Esophagus muscularis mucosa (tissue), 4 donors: ENCODE measurements around the gene GLTP. TPM values are rescaled to one million over a fixed set of nuclear protein-coding genes. Genes with fewer than 3 reads are reported as not detected.

Experiments used
- DNase-seq: peaks from one replicate; pipeline ENCODE4 v3.0.0-alpha.2; 2017; ENCODE audit errors: extremely low spot score
- H3K27ac ChIP-seq, 4 donors: fragments of 200-600 bp; sonication (generic); replicated peaks in 1 of 4; 1 replicate in 3 of 4; 2 replicates in 1 of 4; pipeline ENCODE4 v1.5.1; 2016 to 2019; ENCODE audit warnings: mild to moderate bottlenecking in 1 of 4
- H3K27me3 ChIP-seq, 4 donors: fragments of 200-600 bp; sonication (generic); one replicate each; pipeline versions ENCODE4 v1.5.1 to v1.6.0; 2016 to 2019
- H3K36me3 ChIP-seq, 4 donors: fragments of 200-600 bp; sonication (generic); one replicate each; pipeline ENCODE4 v1.5.1; 2016 to 2019
- H3K4me1 ChIP-seq, 4 donors: fragments of 200-600 bp; sonication (generic); one replicate each; pipeline ENCODE4 v1.5.1; 2016 to 2019
- H3K4me3 ChIP-seq, 4 donors: fragments of 200-600 bp; sonication (generic); 1 replicate in 2 of 4; 2 replicates in 2 of 4; pipeline ENCODE4 v1.5.1; 2016 to 2019; ENCODE audit warnings: mild to moderate bottlenecking in 4 of 4, moderate library complexity in 1 of 4
- H3K9me3 ChIP-seq, 4 donors: fragments of 200-600 bp; sonication (generic); 1 replicate in 3 of 4; 2 replicates in 1 of 4; pipeline ENCODE4 v1.5.1; 2016 to 2019
- CTCF ChIP-seq, 3 experiments: fragments of 200-600 bp in 2 of 3; fragments of 450-650 bp in 1 of 3; sonication (generic) in 2 of 3; IDR thresholded peaks; one replicate each; pipeline ENCODE4 v1.5.1; 2017 to 2019; ENCODE audit warnings: antibody characterized with exemption in 3 of 3, mild to moderate bottlenecking in 2 of 3, moderate library complexity in 1 of 3
- EP300 ChIP-seq: sonication (generic); formaldehyde crosslinking; IDR thresholded peaks from one replicate; pipeline ENCODE4 v1.6.1; 2017; ENCODE audit warnings: antibody characterized with exemption
- POLR2A ChIP-seq: fragments of 450-650 bp; IDR thresholded peaks from one replicate; pipeline ENCODE4 v1.6.1; 2017; ENCODE audit warnings: antibody characterized with exemption, moderate library complexity, mild to moderate bottlenecking, low read depth
- POLR2AphosphoS5 ChIP-seq, 2 donors: sonication (generic); formaldehyde crosslinking; IDR thresholded peaks; one replicate each; pipeline ENCODE4 v1.6.1; 2017; ENCODE audit warnings: antibody characterized with exemption in 2 of 2
- WGBS: methylation state at CpG from one replicate; pipeline ENCODE4 v1.1.5; 2018; 5-methylcytosine and 5-hydroxymethylcytosine counted together
- intact Hi-C: fragments of 100-400 bp; cut with DNase I; formaldehyde crosslinking; loops from one replicate; pipeline ENCODE4 v1.15.1; 2023
- total RNA-seq, 4 donors: library from RNA; depleted of rRNA; stranded (reverse); fragments of >200 nt; gene quantifications; one replicate each; pipeline versions ENCODE4 v1.1.0 to v1.2.1, GENCODE V29; 2016

The GLTP gene
- total RNA-seq, 4 donors from 2014 or later: 37.0 to 47.7 (median 39.6) TPM

- DNase-seq: no peak
- Histone ChIP-seq H3K27me3 (no peaks in the 10 kb centered on the region), H3K9me3 (no peaks in the 10 kb centered on the region), H3K36me3 (peaks cover 9 to 73% (median 57%) of the 10 kb centered on the region in 4 donors), H3K4me3 (no peak overlapping the region), H3K27ac (no peak overlapping the region), H3K4me1 (no peaks in the 10 kb centered on the region)
- no peak for TF ChIP-seq CTCF (IDR thresholded peaks at IDR 0.05)
- no peak for TF ChIP-seq POLR2AphosphoS5 (IDR thresholded peaks at IDR 0.05)
- TF ChIP-seq POLR2A: no peak
- no peak for TF ChIP-seq EP300
- 100% methylated on average over 3 of the region's 5 CpGs for WGBS
- intact Hi-C loops: no loop called here
Measured at GRCh38 chr12:109923038-109923437, 42.7 kb upstream of the GLTP start.

GRCh38 chr12:109921982-109922381 lies 41.6 kb upstream of the GLTP start:
- no peaks in the 10 kb centered on the region for H3K9me3 ChIP-seq
- H3K36me3 ChIP-seq: peaks cover 18 to 76% (median 66%) of the 10 kb centered on the region in 4 donors
- 76% methylated on average over 4 of the region's 4 CpGs for WGBS
- intact Hi-C loops: no loop called here
- no peak overlapping the region for H3K4me3 ChIP-seq
- TF ChIP-seq POLR2AphosphoS5 (IDR thresholded peaks at IDR 0.05) (no peak), POLR2A (no peak), EP300 (no peak), CTCF (IDR thresholded peaks at IDR 0.05) (no peak)
- H3K27ac ChIP-seq: no peak overlapping the region
- H3K27me3 ChIP-seq: no peaks in the 10 kb centered on the region
- no peak for DNase-seq
- H3K4me1 ChIP-seq: no peaks in the 10 kb centered on the region

- Histone ChIP-seq H3K27ac (no peak overlapping the region), H3K4me3 (no peak overlapping the region), H3K9me3 (no peaks in the 10 kb centered on the region), H3K27me3 (no peaks in the 10 kb centered on the region), H3K36me3 (peaks cover 34 to 80% (median 73%) of the 10 kb centered on the region in 4 donors), H3K4me1 (no peaks in the 10 kb centered on the region)
- intact Hi-C loops: no loop called here
- TF ChIP-seq POLR2AphosphoS5 (IDR thresholded peaks at IDR 0.05): no peak
- no peak for TF ChIP-seq CTCF (IDR thresholded peaks at IDR 0.05)
- TF ChIP-seq POLR2A: no peak
- no peak for TF ChIP-seq EP300
- no peak for DNase-seq
- 92% methylated on average over 11 of the region's 11 CpGs for WGBS
Measured at GRCh38 chr12:109920261-109920780, 40.0 kb upstream of the GLTP start.

- H3K4me1 ChIP-seq: no peaks in the 10 kb centered on the region
- peaks cover 43 to 88% (median 78%) of the 10 kb centered on the region in 4 donors for H3K36me3 ChIP-seq
- no peak overlapping the region for H3K4me3 ChIP-seq
- DNase-seq: no peak
- no peak overlapping the region for H3K27ac ChIP-seq
- no peaks in the 10 kb centered on the region for H3K27me3 ChIP-seq
- intact Hi-C loops: no loop called here
- H3K9me3 ChIP-seq: no peaks in the 10 kb centered on the region
- WGBS: 72% methylated on average over 10 of the region's 10 CpGs
- TF ChIP-seq POLR2AphosphoS5 (IDR thresholded peaks at IDR 0.05): no peak
- no peak for TF ChIP-seq POLR2A
- no peak for TF ChIP-seq EP300
- no peak for TF ChIP-seq CTCF (IDR thresholded peaks at IDR 0.05)
Measured at GRCh38 chr12:109919456-109919855, 39.1 kb upstream of the GLTP start.

GRCh38 chr12:109916045-109916444 lies 35.7 kb upstream of the GLTP start:
- intact Hi-C loops: no loop called here
- H3K4me1 ChIP-seq: no peaks in the 10 kb centered on the region
- no peaks in the 10 kb centered on the region for H3K9me3 ChIP-seq
- WGBS: 92% methylated on average over 4 of the region's 4 CpGs
- peaks cover 49 to 100% (median 97%) of the 10 kb centered on the region in 4 donors for H3K36me3 ChIP-seq
- no peak overlapping the region for H3K27ac ChIP-seq
- no peak for DNase-seq
- no peak for TF ChIP-seq EP300
- TF ChIP-seq POLR2AphosphoS5 (IDR thresholded peaks at IDR 0.05): no peak
- TF ChIP-seq CTCF (IDR thresholded peaks at IDR 0.05): no peak
- TF ChIP-seq POLR2A: no peak
- H3K4me3 ChIP-seq: no peak overlapping the region
- H3K27me3 ChIP-seq: no peaks in the 10 kb centered on the region
